ENCODE results near the gene PBXIP1.
A peak's percentile ranks its signal among the peaks of the same experiment; 100 is the strongest.

DNA sequence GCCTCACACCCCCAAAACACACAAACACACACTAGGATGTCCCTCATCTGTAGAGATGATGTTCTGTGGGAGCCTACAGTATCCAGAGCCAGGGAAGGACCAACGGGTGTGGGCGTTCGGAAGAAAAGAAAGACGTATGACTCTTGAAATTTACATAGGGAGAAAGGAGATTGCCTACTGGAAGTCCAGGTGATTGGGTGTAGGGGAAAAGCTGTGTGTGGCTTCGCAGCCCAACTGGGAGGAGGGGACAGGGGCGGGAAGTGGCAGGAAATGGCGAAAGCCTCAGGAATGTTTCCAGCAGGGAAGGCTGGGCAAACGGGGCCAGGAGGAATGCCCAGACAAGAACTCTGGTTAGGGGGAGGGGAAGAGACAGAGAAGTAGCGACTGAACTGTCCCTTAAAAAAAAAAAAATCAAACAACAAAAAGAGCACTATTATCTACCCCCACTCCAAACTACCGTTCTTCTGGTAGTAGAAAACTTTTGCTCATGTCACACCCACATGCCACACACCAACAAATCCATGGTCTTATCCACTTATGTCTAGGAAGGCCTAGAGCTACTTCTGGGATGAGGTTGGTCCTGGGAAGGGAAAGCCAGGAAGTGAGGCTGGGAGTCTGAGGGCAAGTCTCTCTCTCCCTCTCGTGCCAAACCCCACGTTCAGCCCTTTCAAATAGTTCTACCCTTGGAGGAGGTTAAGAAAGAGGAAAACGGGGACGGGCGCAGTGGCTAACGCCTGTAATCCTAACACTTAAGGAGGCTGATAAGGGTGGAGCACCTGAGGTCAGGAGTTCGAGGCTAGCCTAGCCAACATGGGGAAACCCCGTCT, 16.8 kb upstream of the PBXIP1 start:
- TF ChIP-seq, protein P1, sequence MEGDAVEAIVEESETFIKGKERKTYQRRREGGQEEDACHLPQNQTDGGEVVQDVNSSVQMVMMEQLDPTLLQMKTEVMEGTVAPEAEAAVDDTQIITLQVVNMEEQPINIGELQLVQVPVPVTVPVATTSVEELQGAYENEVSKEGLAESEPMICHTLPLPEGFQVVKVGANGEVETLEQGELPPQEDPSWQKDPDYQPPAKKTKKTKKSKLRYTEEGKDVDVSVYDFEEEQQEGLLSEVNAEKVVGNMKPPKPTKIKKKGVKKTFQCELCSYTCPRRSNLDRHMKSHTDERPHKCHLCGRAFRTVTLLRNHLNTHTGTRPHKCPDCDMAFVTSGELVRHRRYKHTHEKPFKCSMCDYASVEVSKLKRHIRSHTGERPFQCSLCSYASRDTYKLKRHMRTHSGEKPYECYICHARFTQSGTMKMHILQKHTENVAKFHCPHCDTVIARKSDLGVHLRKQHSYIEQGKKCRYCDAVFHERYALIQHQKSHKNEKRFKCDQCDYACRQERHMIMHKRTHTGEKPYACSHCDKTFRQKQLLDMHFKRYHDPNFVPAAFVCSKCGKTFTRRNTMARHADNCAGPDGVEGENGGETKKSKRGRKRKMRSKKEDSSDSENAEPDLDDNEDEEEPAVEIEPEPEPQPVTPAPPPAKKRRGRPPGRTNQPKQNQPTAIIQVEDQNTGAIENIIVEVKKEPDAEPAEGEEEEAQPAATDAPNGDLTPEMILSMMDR (IDR thresholded peaks at IDR 0.05), result no peak
- TF ChIP-seq POLR2A (IDR thresholded peaks at IDR 0.05), result peak in 1 of 2 donors; percentile 40

Measured in heart left ventricle (tissue), 13 donors.